Measurements from ENCODE around the gene RPP14.
"Not testable (repeated sequence)": the region's sequence is repeated elsewhere in the genome, so short reads cannot be mapped to it uniquely, and the experiment has no call there.

Gene RPP14

GRCh38 chr3:58305882-58306711 is at the start of gene RPP14, which contains the start of gene HTD2:
RPP14 (plus strand) TSS chr3:58306245; CDS start chr3:58310330, 4,085 bp downstream.
HTD2 (plus strand) TSS chr3:58306520; CDS start chr3:58317614, 11,094 bp downstream.
- DNase-seq, result peak; percentile 90 to 94

GRCh38 chr3:58256511-58256910 is 49.5 kb upstream of the RPP14 start:
- no peak for DNase-seq

DNA sequence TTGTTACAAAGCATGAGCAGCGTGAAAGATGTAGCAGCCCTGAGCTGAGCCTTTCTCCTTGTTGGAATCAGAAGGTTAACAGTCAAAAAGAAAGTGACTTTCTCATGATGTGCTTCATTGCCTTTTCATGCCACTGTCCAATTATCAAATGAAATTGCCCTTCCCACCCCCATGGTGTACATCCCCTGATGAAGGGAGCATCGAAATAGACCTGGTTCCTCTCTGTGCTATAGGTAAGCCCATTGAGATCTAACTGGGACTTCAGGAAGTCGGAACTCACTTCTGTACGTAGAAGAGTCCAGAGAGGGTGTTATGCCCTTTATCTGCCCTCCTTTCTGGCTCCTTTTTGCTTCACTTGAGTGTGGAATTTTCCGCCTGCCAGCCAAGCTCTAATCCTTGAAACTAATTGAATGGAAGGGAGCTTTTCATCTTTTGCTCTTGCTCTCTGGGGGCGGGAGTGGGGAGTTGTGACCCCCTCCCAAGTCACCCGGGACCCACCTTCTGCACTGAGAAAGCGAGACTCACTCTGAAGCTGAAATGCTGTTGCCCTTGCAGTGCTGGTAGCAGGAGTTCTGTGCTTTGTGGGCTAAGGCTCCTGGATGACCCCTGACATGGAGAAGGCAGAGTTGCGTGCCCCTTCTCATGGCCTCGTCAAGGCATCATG is 47.5 kb upstream of the RPP14 start:
- no peak for DNase-seq

DNA sequence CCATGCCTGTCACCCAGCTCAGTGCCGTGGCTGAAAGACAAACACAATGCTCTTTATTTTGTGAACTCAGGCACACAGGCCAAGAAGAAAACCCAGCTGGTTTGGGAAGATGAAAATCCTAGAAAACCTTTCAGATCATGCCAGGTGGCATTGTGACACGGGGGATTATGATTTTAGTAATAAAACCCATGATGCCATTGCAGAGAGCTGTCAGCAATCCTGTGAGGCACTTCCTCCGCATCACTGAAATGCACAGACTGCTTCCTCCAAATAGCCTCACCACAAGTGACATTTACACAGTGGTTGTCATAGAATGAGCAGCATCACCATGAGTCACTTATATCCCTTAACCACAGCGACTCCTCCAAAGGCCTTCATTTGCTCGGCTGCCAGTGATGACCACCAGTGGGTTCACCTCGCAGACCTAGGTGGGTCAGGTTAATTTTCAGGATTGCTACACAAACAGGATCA is 45.7 kb upstream of the RPP14 start:
- DNase-seq, result no peak

- no peak for DNase-seq
These were observed 45.3 kb upstream of the RPP14 start for GRCh38 chr3:58260733-58261132.

- no peak for DNase-seq
These were observed 43.9 kb upstream of the RPP14 start for GRCh38 chr3:58261954-58262666.

GRCh38 chr3:58266577-58266976 is 39.5 kb upstream of the RPP14 start:
- no peak for DNase-seq

GRCh38 chr3:58267543-58267942 is 38.5 kb upstream of the RPP14 start:
- not testable (repeated sequence) for DNase-seq

DNA sequence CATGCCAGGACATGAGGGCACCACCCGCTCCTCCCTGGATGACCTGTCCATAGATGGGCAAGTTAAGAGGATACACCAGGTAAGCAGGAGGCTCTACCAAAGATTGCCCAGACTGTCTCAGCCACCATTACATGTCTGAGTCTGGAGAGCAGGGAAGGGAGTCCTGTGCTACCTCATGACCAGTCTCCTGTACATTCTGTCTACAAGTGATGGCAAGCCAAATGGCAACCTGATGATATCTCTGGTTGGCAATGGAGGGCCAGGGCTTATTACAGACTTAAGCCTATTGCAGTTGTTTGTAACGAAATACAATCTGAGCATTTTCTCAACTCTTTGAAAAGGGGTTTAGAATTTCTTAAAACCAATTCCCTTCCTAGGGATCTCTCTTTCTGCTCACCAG is 36.7 kb upstream of the RPP14 start:
- no peak for DNase-seq

GRCh38 chr3:58270485-58270884 is 35.6 kb upstream of the RPP14 start:
- DNase-seq, result no peak

GRCh38 chr3:58271901-58272501 is 34.0 kb upstream of the RPP14 start:
- no peak for DNase-seq

GRCh38 chr3:58272891-58273290 is 33.2 kb upstream of the RPP14 start:
- DNase-seq, result no peak

DNA sequence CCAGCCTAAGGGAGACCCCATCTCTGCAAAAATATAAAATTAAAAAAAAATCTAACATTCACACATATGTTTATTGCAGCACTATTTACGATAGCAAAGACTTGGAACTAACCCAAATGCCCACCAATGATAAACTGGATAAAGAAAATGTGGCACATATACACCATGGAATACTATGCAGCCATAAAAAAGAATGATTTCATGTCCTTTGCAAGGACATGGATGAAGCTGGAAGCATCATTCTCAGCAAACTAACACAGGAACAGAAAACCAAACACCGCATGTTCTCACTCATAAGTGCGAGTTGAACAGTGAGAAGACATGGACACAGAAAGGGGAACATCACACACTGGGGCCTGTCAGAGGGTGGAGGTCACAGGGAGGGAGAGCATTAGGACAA is 32.7 kb upstream of the RPP14 start:
- DNase-seq, result not testable (repeated sequence)

- no peak for DNase-seq
These were observed 31.9 kb upstream of the RPP14 start for GRCh38 chr3:58274027-58274614.

- DNase-seq, result no peak
These were observed 25.0 kb upstream of the RPP14 start for GRCh38 chr3:58281069-58281468.

- DNase-seq, result no peak
These were observed 20.7 kb upstream of the RPP14 start for GRCh38 chr3:58285334-58285733.

DNA sequence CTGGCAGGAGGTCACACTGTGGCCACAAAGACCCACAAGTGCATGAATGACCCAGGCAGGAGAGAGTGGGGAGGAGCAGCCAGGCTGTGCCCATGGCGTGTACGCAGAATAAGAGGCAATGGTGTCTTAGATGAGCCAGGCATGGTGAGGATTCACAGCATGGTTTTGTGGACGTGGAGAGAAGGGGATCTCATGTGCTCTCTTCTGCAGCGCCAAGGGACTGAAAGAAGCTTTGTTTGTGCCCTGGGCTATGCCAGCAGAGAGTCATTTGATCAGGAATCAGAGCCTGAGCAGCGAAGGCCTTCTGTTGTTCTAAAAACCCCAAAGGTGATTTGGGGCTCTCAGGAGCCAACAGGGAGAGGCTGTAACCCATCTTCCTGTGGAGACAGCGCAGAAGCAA is 18.7 kb upstream of the RPP14 start:
- no peak for DNase-seq

GRCh38 chr3:58288011-58288728 is 17.9 kb upstream of the RPP14 start:
- no peak for DNase-seq

- DNase-seq, result not testable (repeated sequence)
These were observed 17.0 kb upstream of the RPP14 start for GRCh38 chr3:58288964-58289613.

- not testable (repeated sequence) for DNase-seq
These were observed 15.6 kb upstream of the RPP14 start for GRCh38 chr3:58290446-58290845.

- DNase-seq, result no peak
These were observed 14.2 kb upstream of the RPP14 start for GRCh38 chr3:58291671-58292338.
